NCI-H524 treated with DMSO at 0.1 percent for 48 hours (cell line): ENCODE data around the gene RASGEF1B.

Source experiments
- DNase-seq: peaks from one replicate; lab custom pipeline; 2025; lab: John Stamatoyannopoulos, UW

The RASGEF1B gene

DNA sequence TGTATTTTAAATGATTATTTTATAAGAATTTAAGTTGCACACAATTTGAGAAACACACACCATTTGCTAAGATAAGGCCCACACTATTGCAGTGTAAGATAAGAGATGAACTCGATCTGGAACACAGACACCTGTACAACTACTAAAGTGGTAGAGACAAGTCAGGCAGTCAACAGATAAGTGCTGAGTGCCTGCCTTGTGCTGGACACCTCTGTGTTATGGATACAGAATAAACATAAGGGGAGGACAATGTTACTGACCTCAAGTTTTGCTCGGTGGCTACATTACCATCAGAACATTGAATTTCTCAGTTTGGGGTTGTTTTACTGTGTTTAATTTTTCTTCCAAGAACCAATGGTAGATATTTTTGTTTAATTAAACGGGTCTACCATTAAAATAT is 74.1 kb downstream of the RASGEF1B start:
- no peak for DNase-seq

DNA sequence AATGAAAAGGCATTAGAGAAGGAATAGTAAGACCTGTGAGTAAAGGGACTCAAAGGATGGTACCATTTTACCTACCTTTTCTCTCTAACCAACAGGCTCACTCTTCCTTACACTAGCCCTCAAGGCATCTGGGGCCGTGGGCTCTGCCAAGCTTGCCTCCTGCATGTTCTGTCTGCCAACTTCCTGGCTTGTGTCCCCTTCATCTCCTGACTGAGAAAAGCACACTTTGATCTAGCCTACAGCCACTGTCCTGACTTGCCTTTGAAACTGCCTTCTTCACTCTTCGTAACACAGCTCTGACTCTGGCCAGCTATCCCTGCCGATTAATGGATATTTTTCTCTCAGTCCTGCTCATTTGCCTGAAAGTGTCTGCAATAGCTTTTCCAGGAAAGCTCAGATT is 76.5 kb downstream of the RASGEF1B start:
- DNase-seq, result no peak

DNA sequence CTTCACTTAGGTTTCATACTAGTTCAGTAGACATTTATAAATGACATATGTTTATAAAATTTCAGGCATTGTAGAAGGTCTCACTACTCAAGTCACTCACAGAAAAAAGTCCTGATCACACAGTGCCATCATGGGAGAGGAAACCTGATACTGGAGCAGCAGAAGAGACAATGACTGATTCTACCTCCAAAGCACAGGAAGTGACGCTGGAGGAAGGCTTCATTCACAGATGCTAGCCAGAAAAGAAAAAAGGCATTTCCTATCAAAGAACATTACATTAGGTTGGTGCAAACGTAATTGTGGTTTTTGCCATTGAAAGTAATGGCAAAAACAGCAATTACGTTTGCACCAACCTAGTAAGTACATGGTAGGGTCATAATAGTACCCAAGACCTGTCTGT is 79.5 kb downstream of the RASGEF1B start:
- no peak for DNase-seq

DNA sequence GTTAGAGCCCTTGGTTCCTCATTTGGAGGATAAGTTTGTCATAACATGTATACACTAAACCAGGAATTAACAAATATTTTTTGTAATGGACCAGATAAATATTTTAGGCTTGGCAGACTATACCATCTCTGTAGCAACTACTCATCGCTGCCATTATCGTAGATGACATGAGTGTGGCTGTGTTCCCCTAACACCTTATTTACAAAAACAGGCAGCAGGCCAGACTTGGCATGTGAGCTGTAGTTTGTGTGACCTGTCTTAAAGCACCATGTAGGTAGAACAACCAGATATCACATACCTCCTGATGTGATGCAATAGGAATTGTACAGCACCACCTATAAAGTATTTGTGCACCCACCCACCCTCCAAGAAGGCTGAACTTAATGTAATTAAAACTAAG is 82.0 kb downstream of the RASGEF1B start:
- DNase-seq, result no peak

DNA sequence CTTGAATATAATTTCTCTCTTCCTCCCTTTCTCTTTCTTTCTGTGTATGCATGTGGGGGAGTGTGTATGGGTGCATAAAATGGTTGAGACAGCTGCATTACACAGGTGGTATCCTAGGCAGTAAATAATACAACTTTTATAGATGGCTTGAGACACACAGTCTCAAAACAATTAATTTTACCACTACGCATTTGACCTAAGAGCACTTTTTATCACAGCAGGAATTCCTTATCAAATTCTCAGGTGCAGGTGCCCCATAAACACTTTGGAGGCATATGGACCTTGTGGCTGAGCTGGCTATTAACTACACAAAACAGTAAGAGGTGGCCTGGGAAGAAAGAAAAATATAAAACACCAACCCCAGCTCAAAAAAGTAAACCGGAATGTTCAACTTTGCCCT is 91.3 kb downstream of the RASGEF1B start:
- DNase-seq, result no peak

DNA sequence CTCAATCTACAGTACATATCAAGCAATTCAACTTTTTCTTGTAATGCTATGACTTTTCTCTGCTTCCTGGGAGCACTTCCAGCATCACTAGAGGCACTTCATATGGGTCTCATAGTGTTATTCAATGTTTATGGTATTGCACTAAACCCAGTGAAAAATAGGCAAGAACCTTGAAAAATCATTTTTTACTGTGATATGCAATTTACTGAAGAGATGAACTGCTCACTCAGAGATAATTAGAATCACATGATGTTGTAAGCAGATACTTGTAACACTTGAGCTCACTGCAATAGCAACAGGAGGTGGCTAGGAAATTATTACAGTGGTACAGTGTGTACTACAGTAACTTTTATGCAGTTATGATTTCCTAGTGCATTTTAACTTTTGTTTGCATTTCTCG is 93.3 kb downstream of the RASGEF1B start:
- DNase-seq, result no peak

DNA sequence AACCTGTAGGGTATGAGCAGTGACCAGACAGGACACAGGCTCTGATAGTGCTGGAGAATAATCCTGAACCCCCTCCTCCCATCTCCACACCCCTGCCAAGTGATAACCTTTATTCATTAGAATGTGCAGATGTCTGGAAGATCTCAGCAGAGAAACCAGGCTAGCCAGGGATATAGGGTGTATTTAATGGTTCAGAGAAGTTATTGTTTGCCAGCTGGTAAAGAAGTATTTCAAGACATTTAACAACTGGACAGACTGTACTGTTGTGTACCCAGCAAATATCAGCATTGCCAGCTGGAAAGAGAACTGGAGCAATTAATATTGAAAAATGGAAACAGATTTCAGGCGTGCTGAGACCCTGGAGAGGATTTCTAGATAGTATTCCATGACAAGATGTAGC is 94.5 kb downstream of the RASGEF1B start:
- DNase-seq, result no peak

DNA sequence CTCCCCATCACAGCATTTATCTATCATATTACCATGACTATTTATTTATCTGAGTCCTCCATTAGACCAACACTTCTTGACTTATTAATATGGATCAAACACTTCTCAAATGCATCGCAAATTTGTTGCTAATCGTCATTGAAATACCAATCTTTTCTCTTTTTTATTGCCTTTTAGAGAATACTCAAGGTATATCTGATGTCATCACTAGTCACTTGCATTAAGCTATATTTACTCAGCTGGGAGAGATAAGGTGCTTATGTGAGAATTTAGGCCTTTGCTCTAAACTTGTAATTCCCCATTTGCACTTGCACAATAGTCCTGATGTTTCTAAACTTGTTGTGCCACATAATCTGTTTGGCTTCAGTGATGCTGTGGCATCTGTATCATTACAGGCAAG is 95.0 kb downstream of the RASGEF1B start:
- DNase-seq, result no peak
